ENCODE data around the gene DLL1.

DNA sequence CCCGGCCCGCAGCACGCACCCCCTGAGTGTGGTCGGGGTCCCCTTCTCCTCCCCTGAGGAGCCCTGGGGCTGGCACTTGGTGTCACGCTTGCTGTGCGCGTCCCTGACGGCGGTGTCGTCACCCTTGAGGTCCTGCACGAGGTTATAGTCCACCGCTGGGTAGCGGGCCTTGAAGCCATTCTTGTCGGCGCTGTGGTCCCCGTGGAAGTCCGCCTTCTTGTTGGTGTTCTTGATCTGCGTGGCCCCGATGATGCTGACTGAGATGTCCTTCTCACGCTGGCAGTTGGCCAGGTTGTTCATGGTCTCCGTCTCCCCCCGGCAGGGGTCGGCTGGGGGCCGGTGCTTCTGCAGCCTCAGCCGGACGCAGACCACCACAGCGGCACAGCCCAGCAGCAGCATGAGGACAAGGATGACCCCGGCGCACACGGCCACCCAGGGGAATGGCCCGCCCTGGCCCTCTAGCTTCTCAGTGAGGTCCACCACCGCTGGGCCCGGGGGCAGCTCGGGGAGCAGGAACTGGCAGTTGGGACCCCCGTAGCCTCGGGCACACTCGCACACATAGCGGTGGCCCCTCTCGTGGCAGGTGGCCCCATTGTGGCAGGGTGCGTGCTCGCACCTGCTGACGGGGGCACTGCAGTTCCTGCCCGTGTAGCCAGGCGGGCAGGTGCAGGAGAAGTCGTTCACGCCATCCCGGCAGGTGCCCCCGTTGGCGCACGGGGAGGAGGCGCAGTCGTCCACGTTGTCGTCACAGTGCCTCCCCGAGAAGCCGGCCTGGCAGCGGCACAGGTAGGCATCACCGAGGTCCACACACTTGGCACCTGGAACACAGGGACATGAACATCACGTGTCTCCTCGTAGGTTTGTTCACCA, 7.4 kb downstream of the DLL1 start:
- TF ChIP-seq, protein P1, sequence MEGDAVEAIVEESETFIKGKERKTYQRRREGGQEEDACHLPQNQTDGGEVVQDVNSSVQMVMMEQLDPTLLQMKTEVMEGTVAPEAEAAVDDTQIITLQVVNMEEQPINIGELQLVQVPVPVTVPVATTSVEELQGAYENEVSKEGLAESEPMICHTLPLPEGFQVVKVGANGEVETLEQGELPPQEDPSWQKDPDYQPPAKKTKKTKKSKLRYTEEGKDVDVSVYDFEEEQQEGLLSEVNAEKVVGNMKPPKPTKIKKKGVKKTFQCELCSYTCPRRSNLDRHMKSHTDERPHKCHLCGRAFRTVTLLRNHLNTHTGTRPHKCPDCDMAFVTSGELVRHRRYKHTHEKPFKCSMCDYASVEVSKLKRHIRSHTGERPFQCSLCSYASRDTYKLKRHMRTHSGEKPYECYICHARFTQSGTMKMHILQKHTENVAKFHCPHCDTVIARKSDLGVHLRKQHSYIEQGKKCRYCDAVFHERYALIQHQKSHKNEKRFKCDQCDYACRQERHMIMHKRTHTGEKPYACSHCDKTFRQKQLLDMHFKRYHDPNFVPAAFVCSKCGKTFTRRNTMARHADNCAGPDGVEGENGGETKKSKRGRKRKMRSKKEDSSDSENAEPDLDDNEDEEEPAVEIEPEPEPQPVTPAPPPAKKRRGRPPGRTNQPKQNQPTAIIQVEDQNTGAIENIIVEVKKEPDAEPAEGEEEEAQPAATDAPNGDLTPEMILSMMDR (IDR thresholded peaks at IDR 0.05; ENCODE audit: borderline replicate concordance, extremely low read depth, low read length, poor library complexity, severe bottlenecking), result no peak
- no peak for TF ChIP-seq EZH2 (IDR thresholded peaks at IDR 0.05; ENCODE audit: borderline replicate concordance, low read depth, low read length, severe bottlenecking)

Measured in DND-41 (cell line).